Measurements from ENCODE around the gene EVPL. TPM values are rescaled to one million over a fixed set of nuclear protein-coding genes. Genes with fewer than 3 reads are reported as not detected.
A peak's percentile ranks its signal among the peaks of the same experiment; 100 is the strongest.

EVPL gene
- total RNA-seq, 1 experiment from 2014 or later: 1.3 TPM

DNA sequence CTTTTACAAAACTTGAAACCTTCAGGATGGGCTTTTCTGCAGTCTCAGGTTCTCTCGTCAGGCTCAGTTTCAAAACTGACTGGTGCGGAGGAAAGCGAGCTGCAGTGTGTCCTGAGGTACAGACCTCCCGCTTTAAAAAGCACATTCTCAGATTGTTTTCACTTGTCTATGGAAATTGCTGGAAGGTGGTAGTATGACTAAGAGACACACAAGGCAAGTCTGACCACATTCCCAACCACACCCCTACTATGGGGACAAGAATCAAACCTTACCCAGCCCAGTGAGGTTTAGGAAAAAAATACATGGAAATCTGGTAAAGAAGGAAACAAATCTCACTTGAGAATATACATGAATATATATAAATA, 27.0 kb upstream of the EVPL start (continued):
- TF ChIP-seq, protein P1, sequence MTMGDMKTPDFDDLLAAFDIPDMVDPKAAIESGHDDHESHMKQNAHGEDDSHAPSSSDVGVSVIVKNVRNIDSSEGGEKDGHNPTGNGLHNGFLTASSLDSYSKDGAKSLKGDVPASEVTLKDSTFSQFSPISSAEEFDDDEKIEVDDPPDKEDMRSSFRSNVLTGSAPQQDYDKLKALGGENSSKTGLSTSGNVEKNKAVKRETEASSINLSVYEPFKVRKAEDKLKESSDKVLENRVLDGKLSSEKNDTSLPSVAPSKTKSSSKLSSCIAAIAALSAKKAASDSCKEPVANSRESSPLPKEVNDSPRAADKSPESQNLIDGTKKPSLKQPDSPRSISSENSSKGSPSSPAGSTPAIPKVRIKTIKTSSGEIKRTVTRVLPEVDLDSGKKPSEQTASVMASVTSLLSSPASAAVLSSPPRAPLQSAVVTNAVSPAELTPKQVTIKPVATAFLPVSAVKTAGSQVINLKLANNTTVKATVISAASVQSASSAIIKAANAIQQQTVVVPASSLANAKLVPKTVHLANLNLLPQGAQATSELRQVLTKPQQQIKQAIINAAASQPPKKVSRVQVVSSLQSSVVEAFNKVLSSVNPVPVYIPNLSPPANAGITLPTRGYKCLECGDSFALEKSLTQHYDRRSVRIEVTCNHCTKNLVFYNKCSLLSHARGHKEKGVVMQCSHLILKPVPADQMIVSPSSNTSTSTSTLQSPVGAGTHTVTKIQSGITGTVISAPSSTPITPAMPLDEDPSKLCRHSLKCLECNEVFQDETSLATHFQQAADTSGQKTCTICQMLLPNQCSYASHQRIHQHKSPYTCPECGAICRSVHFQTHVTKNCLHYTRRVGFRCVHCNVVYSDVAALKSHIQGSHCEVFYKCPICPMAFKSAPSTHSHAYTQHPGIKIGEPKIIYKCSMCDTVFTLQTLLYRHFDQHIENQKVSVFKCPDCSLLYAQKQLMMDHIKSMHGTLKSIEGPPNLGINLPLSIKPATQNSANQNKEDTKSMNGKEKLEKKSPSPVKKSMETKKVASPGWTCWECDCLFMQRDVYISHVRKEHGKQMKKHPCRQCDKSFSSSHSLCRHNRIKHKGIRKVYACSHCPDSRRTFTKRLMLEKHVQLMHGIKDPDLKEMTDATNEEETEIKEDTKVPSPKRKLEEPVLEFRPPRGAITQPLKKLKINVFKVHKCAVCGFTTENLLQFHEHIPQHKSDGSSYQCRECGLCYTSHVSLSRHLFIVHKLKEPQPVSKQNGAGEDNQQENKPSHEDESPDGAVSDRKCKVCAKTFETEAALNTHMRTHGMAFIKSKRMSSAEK (CRISPR knock-in tag; IDR thresholded peaks at IDR 0.05; ENCODE audit: borderline replicate concordance): no peak

GRCh38 chr17:76053246-76054111, 26.4 kb upstream of the EVPL start:
- ChIA-PET CTCF (interaction anchor here (0.7 to 2.5 kb wide), 3 partner anchors 27 to 226 kb away, joined by 3 to 16 read pairs (median 4); no protein-coding TSS in a partner anchor), POLR2A (interaction anchor here (0.6 kb wide), 1 partner anchor 18 kb away, joined by 3 read pairs; no protein-coding TSS in a partner anchor)
- Mint-ChIP-seq H3K4me1 (peaks cover 4% of the 10 kb centered on the region), H3K4me3 (no peak overlapping the region), H3K27me3 (ENCODE audit: low read depth) (no peaks in the 10 kb centered on the region), H3K9me3 (no peaks in the 10 kb centered on the region), H3K27ac (peak overlapping the region; percentile 33), H3K36me3 (peaks cover 58% of the 10 kb centered on the region)
- ATAC-seq (no peak), DNase-seq (ENCODE audit: low spot score) (no peak)
- TF ChIP-seq PRRX2 (CRISPR knock-in tag; IDR thresholded peaks at IDR 0.05) (no peak), SOX15 (CRISPR knock-in tag; IDR thresholded peaks at IDR 0.05) (no peak), TCF7 (CRISPR knock-in tag; IDR thresholded peaks at IDR 0.05; ENCODE audit: low read depth) (no peak), AFF4 (CRISPR knock-in tag; IDR thresholded peaks at IDR 0.05; ENCODE audit: borderline replicate concordance) (no peak), SMAD3 (CRISPR knock-in tag; IDR thresholded peaks at IDR 0.05; ENCODE audit: borderline replicate concordance) (no peak), NR2C2 (CRISPR knock-in tag; IDR thresholded peaks at IDR 0.05) (no peak), OVOL2 (CRISPR knock-in tag; IDR thresholded peaks at IDR 0.05; ENCODE audit: borderline replicate concordance) (no peak), ZSCAN18 (CRISPR knock-in tag; IDR thresholded peaks at IDR 0.05) (no peak), ZNF671 (CRISPR knock-in tag; IDR thresholded peaks at IDR 0.05) (no peak), JUN (CRISPR knock-in tag; IDR thresholded peaks at IDR 0.05) (no peak)
- TF ChIP-seq, protein P2, sequence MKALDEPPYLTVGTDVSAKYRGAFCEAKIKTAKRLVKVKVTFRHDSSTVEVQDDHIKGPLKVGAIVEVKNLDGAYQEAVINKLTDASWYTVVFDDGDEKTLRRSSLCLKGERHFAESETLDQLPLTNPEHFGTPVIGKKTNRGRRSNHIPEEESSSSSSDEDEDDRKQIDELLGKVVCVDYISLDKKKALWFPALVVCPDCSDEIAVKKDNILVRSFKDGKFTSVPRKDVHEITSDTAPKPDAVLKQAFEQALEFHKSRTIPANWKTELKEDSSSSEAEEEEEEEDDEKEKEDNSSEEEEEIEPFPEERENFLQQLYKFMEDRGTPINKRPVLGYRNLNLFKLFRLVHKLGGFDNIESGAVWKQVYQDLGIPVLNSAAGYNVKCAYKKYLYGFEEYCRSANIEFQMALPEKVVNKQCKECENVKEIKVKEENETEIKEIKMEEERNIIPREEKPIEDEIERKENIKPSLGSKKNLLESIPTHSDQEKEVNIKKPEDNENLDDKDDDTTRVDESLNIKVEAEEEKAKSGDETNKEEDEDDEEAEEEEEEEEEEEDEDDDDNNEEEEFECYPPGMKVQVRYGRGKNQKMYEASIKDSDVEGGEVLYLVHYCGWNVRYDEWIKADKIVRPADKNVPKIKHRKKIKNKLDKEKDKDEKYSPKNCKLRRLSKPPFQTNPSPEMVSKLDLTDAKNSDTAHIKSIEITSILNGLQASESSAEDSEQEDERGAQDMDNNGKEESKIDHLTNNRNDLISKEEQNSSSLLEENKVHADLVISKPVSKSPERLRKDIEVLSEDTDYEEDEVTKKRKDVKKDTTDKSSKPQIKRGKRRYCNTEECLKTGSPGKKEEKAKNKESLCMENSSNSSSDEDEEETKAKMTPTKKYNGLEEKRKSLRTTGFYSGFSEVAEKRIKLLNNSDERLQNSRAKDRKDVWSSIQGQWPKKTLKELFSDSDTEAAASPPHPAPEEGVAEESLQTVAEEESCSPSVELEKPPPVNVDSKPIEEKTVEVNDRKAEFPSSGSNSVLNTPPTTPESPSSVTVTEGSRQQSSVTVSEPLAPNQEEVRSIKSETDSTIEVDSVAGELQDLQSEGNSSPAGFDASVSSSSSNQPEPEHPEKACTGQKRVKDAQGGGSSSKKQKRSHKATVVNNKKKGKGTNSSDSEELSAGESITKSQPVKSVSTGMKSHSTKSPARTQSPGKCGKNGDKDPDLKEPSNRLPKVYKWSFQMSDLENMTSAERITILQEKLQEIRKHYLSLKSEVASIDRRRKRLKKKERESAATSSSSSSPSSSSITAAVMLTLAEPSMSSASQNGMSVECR (CRISPR knock-in tag; IDR thresholded peaks at IDR 0.05; ENCODE audit: borderline replicate concordance): no peak
- TF ChIP-seq, protein P3, sequence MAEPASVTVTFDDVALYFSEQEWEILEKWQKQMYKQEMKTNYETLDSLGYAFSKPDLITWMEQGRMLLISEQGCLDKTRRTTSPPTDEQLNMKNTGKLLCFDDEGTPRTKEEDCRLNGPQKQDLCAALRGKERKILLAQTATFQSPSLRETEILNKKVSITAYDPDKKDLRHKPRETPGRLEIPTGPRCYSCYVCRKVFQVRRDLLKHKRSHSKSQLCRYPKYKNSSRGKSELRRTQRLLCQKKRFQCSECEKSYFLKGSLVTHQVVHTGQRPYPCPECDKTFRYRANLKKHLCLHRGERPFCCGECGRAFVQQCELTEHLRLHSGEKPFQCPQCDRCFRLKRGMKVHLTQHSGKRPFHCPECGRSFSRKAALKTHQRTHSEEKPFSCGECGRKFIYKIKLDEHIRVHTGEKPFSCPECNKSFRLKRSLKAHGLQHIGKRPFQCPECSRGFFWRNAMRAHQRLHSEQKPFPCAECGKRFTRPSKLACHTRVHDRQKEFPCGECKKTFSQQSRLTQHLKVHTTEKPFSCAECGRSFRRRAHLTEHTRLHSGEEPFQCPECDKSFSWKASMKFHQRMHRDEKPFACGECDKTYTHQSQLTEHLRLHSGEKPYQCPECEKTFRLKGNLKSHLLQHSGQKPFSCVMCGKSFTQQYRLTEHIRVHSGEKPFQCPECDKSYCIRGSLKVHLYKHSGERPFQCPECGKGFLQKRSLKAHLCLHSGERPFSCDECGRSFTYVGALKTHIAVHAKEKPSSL (CRISPR knock-in tag; conservative IDR thresholded peaks at IDR 0.05): no peak
- TF ChIP-seq, protein P4, sequence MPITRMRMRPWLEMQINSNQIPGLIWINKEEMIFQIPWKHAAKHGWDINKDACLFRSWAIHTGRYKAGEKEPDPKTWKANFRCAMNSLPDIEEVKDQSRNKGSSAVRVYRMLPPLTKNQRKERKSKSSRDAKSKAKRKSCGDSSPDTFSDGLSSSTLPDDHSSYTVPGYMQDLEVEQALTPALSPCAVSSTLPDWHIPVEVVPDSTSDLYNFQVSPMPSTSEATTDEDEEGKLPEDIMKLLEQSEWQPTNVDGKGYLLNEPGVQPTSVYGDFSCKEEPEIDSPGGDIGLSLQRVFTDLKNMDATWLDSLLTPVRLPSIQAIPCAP (CRISPR knock-in tag; IDR thresholded peaks at IDR 0.05): no peak
- TF ChIP-seq, protein P5, sequence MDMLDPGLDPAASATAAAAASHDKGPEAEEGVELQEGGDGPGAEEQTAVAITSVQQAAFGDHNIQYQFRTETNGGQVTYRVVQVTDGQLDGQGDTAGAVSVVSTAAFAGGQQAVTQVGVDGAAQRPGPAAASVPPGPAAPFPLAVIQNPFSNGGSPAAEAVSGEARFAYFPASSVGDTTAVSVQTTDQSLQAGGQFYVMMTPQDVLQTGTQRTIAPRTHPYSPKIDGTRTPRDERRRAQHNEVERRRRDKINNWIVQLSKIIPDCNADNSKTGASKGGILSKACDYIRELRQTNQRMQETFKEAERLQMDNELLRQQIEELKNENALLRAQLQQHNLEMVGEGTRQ (CRISPR knock-in tag; IDR thresholded peaks at IDR 0.05): no peak

Measured in WTC11 (cell line).